NB4 (cell line): ENCODE data around the gene MAP3K8.

Experiments used
- DNase-seq: peaks from one replicate; pipeline ENCODE4 v3.0.0; 2010; ENCODE audit warnings: low read depth
- H3K4me3 ChIP-seq: one replicate; pipeline ENCODE4 v1.5.1; 2011; ENCODE audit warnings: mild to moderate bottlenecking, low read depth, low read length, moderate library complexity
- CTCF ChIP-seq: IDR thresholded peaks from one replicate; pipeline ENCODE4 v1.5.1; 2012; ENCODE audit warnings: low read depth, low read length
- MAX ChIP-seq: IDR thresholded peaks from 2 replicates; pipeline ENCODE4 v1.6.1; 2011; ENCODE audit warnings: low read depth, low read length
- MYC ChIP-seq: IDR thresholded peaks from 2 replicates; pipeline ENCODE4 v1.6.1; 2011; ENCODE audit warnings: low read depth, low read length
- POLR2A ChIP-seq: IDR thresholded peaks from 2 replicates; pipeline ENCODE4 v1.6.1; 2011; ENCODE audit warnings: mild to moderate bottlenecking; ENCODE audit not compliant: insufficient read length; ENCODE audit errors: extremely low read depth

MAP3K8 gene

GRCh38 chr10:30436191-30436611, 2.2 kb downstream of the MAP3K8 start:
- TF ChIP-seq MYC = no peak
- no peak for TF ChIP-seq CTCF
- TF ChIP-seq POLR2A = no peak
- TF ChIP-seq MAX = no peak
- peak; percentile 79 for DNase-seq
- peak overlapping the region; percentile 75 for H3K4me3 ChIP-seq

- H3K4me3 ChIP-seq = peak overlapping the region; percentile 75
- TF ChIP-seq CTCF = no peak
- TF ChIP-seq POLR2A = no peak
- no peak for TF ChIP-seq MAX
- no peak for TF ChIP-seq MYC
- no peak for DNase-seq
Measured at GRCh38 chr10:30436671-30437030, 2.7 kb downstream of the MAP3K8 start.

GRCh38 chr10:30437031-30437841, 3.3 kb downstream of the MAP3K8 start:
- TF ChIP-seq MAX (no peak), POLR2A (no peak), MYC (no peak), CTCF (no peak)
- peak; percentile 77 for DNase-seq
- H3K4me3 ChIP-seq = peak overlapping the region; percentile 75

GRCh38 chr10:30438021-30438850, 4.3 kb downstream of the MAP3K8 start:
- no peak for DNase-seq
- H3K4me3 ChIP-seq = peak overlapping the region; percentile 75
- no peak for TF ChIP-seq MAX
- TF ChIP-seq CTCF = no peak
- TF ChIP-seq MYC = no peak
- TF ChIP-seq POLR2A = no peak

GRCh38 chr10:30439931-30440330, 5.9 kb downstream of the MAP3K8 start:
- TF ChIP-seq MYC = no peak
- no peak for TF ChIP-seq POLR2A
- no peak for TF ChIP-seq MAX
- TF ChIP-seq CTCF = no peak
- DNase-seq = no peak

More at GRCh38 chr10:30439931-30440330, 5.9 kb downstream of the MAP3K8 start:
- peak overlapping the region; percentile 11 for H3K4me3 ChIP-seq
